GM19099 (cell line): ENCODE data around the gene SCAF1.

ENCODE experiments used
- POLR2A ChIP-seq: IDR thresholded peaks from 3 replicates; pipeline ENCODE4 v1.6.1; 2011; ENCODE audit warnings: low read depth; ENCODE audit not compliant: insufficient read length; ENCODE audit errors: extremely low read depth

The SCAF1 gene

DNA sequence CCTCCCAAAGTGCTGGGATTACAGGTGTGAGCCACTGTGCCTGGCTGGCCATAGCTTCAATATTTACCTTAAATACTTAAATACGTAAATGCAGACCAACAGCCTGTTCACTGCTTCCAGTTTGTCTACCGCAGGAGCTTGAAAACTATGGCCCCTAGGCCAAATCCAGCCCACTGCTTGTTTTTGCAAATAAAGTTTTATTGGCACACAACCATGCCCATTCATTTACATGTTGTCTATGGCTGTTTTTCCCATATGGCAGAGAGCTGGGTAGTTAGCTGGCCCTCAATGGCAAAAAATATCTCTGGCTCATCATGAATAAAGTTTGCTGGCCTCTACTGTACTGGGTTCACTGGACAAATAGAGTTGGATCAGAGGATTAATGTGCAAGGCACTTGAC lies 39.2 kb upstream of the SCAF1 start:
- TF ChIP-seq POLR2A = no peak

DNA sequence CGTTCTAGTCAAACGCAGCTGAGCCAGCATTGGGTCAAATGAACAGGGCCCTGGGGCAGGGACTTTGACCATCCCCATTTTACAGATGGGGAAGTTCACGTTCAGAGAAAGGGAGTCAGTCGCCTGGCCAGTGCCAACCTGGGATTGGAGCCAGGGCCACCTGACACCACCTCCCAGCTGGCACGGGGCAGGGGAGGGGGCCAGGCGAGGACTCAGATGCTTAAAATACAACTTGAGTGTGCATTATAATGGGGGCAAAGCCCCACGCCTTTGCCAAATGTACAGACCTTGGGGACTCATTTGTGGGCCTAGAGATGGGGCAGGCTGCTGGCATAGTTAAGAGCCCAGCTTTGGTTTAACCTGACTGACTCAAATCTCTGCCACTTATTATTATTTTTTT lies 36.4 kb upstream of the SCAF1 start:
- no peak for TF ChIP-seq POLR2A

DNA sequence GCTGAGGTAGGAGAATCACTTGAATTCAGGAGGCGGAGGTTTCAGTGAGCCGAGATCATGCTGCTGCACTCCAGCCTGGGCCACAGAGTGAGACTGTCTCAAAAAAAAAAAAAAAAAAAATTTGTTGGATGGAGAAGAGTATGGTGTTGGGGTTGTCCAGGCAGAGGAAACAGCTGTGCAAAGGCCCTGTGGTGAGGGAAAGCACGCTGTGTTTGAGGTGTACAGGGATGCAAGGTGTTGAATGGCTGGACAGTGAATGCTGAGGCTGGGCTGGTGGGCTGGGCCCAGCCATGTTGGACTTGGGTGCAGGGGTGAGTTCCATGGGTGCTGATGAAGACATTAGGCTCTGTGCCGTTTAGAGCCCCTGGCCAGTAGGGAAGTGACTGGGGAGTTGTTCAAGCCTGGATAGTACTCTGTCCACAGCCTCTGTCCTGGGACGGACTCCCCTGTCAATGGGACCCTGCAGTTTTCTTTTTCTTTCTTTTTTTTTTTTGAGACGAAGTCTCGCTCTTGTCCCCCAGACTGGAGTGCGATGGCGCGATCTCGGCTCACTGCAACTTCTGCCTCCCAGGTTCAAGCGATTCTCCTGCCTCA lies 32.4 kb upstream of the SCAF1 start:
- no peak for TF ChIP-seq POLR2A

DNA sequence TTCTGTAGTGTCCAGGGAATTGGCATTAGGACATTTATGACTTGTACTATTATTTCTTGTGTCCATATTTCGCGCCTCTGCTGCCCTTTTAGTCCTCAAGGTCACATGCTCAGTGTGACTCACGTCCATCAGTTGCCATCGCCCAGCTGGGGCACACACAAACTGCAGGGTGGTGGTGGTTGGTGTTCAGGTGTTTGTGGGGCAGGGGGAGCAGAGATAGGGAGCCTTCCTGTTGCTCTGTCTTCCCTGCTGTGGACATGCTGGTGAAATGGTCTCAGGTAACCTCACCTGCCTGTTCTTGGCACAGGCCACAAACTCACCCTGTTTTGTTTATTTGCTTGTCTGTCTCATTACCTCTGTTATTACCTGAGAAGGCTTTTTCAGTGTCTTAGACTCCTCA lies 28.6 kb upstream of the SCAF1 start:
- no peak for TF ChIP-seq POLR2A

DNA sequence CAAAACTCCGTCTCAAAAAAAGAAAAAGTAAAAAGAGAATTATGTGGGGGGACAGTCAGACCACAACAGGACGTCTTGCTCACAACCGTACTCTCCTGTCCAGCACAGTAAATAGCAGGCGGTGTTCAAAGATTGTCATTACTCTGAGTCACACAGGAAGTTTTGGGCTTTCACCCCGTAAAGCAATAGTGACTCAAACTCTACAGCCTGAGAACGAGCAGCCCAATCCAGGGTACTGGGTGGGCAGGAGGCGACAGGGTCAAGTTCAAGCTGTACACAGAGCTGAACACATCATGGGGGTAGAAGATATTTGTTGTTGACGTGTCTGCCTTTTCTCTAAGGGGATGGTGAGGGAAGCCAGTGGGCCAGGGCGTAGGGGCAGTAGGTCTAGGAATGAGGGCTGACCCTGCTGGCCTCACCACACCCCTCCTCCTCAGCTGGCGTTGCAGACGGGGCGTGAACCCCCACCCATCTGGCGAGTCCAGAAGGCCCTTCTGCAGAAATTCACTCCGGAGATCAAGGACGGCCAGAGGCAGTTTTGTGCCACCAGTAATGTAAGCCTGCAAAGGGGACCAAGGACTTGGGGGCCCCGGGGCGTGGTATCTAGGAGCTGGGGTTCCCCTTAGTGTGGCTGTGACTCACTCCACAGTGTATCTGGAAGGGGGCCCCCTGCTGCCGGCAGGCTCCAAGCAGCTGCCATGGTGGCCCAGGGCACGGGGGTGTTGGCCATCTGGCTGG lies 27.7 kb upstream of the SCAF1 start:
- TF ChIP-seq POLR2A = no peak

DNA sequence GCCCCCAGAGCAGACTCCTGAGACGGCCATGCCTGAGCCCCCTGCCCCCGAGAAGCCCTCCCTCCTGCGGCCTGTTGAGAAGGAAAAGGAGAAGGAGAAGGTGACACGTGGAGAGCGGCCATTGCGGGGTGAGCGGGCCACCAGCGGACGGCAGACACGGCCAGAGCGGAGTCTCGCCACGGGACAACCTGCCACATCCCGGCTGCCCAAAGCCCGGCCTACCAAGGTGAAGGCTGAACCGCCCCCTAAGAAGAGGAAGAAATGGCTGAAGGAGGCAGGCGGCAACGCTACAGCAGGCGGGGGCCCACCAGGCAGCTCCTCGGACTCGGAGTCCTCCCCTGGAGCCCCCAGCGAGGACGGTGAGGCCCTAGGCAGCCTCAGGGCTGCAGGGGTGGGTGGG lies 26.1 kb upstream of the SCAF1 start:
- TF ChIP-seq POLR2A = no peak

DNA sequence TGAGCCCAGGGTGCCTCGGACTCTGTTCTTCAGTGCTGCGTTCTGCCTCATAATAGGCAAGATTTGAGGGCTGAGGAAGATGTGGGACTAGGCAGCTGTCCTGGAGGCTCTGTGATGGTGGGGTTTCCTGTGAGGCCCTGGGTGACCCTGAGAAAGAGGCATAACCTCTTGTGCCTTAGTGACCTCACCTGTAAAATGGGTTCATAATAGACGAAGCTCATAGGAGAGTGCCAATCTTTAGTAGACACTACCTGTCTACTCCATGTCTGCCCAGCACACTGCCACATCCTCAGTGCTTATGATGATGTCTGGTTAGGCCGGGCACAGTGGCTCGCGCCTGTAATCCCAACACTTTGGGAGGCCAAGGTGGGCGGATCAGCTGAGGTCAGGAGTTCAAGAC lies 25.5 kb upstream of the SCAF1 start:
- TF ChIP-seq POLR2A = no peak

DNA sequence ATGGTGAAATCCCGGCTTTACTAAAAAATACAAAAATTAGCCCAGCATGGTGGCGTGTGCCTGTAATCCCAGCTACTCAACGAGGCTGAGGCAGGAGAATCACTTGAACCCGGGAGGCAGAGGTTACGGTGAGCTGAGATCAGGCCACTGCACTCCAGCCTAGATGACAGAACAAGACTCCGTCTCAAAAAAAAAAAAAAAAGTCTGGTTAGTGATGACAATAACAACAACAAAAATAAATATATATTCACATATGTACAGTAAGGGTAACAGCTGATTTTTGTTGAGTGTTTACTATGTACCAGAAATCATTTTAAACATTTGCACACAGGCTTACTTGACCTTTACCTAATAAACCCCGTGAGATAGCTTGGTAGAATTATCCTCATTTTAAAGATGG lies 25.1 kb upstream of the SCAF1 start:
- no peak for TF ChIP-seq POLR2A

DNA sequence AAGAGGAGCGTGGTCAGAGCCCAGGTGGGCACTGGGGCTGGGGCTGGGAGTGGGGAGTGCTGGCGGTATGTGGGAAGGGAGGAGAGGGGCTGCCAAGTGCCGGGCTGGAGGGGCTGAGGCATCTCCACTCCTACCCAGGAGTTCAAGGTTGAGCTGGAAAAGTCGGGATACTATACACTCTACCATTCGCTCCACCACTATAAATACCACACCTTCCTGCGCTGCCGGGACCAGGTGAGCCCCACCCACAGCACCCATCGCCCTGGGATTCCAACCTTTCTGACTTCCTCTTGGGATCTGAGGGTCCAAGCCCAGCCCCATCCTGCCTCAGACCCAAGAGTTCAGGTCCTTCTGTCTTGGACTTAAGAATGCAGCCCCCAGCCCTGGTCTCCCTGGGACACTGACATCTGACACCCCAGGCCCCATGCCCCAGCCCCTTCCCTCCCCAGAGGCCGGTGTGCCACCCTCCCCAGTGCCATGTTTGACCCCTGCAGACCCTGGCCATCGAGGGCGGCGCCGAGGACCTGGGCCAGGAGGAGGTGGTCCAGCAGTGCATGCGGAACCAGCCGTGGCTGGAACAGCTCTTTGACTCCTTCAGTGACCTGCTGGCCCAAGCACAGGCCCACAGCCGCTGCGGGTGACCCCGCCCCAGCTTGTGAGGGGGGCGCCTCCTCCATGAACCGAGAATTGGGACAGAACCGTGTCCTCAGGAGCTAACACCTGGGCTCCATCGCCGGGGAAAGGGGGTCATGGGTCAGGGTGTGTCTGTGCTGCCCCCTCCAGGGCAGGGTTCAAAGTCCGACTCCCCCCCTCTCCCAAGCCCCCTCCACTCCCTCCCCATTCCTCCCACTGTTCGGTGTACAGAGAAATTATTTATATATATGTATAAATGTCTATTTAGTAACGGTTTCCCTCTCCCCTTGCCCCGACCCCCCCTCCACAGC lies 16.8 kb upstream of the SCAF1 start:
- TF ChIP-seq POLR2A = no peak

DNA sequence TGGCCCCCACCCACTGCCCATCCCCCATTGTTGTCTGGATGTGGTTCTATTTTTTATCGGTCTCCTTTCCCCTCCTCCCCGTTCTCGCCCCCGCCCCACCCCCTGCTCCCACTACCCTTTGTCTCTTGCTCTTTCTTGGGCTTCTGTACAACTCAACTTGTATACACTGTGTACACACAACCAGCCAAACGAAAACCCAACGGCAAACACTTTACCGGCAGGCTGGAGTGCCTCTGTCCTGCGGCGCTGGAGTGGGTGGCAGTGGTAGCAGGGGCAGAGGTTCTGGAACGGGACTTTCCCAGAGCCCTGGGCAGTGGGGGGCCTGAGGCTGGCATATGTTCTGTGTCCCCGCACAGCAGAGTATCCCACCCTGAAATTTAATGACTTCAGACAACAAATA lies 15.8 kb upstream of the SCAF1 start:
- no peak for TF ChIP-seq POLR2A

DNA sequence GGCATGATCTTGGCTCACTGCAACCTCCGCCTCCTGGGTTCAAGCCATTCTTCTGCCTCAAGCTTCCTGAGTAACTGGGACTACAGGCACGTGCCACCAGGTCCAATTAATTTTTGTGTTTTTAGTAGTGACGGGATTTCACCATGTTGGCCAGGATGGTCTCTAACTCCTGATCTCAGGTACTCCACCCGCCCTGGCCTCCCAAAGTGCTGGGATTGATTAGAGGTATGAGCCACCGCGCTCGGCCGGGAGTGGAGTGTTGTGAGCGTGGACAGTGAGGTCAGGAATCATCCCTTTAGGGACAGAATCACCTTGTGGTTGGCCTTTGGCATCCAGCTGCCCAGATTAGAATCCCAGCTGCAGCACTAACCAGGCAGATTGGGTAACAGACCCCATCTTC lies 12.3 kb upstream of the SCAF1 start:
- no peak for TF ChIP-seq POLR2A

DNA sequence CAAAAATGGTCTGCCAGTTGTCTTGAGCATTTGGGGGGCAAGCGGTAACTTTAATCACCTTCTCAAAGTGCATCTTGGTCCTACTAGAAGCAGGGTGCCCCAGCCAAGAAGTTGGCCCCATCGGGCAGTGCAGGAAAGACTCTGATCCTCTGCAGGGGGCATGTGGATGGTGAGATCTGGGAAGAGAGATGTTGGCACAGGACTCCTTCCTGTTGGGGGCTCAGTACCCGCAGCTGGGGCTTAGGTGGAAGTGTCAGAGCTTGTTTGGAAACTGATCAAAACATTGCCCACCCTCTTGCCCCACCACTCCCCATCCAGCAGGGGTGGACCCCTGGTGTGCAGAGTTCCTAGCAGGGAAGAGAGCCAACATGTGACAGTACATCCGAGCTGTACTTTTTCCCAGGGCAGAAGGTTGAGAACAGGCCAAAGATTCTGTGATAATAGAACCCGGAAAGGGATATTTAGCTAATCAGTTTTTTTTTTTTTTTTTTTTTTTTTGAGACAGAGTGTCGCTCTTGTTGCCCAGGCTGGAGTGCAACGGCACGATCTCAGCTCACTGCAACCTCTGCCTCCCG lies 10.9 kb upstream of the SCAF1 start:
- TF ChIP-seq POLR2A = no peak

DNA sequence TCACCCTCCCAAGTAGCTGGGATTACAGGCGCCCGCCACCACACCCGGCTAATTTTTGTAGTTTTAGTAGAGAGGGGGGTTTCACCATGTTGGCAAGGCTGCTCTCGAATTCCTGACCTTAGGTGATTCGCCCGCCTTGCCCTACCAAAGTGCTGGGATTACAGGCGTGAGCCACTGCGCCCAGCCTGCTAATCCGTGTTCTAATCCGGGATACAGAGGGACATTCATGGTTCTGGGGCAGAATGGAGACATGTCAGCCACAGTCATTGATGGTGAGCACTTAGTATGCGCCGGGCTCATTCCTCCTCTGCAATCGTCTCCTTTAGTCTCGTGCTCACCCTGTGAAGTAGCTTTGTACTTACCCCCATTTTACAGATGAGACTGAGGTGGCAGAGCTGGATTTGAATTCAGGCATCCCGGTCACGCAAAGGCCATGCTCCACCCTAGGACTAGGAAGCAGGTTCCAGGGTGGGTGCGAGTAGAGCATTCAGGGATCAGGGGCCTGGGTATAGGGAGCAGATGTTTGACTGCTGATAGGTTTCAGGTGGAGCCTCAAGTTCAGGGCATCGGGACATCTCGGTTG lies 10.3 kb upstream of the SCAF1 start:
- TF ChIP-seq POLR2A = no peak

DNA sequence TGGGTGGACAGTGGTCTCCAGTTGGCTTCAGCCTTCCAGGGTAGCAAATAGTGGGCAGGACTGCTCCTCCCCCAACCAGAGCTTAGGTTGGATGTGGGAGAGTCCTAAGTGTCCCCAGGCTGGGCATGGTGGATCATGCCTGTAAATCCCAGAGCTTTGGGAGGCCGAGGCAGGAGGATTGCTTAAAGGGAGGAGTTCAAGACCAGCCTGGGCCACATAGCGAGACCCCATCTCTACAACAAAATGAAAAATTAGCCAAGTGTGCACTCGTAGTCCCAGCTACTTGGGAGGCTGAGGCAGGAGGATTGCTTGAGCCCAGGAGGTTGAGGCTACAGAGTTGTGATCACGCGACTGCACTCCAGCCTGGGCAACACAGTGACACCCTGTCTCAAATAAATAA lies 9.4 kb upstream of the SCAF1 start:
- TF ChIP-seq POLR2A = no peak

DNA sequence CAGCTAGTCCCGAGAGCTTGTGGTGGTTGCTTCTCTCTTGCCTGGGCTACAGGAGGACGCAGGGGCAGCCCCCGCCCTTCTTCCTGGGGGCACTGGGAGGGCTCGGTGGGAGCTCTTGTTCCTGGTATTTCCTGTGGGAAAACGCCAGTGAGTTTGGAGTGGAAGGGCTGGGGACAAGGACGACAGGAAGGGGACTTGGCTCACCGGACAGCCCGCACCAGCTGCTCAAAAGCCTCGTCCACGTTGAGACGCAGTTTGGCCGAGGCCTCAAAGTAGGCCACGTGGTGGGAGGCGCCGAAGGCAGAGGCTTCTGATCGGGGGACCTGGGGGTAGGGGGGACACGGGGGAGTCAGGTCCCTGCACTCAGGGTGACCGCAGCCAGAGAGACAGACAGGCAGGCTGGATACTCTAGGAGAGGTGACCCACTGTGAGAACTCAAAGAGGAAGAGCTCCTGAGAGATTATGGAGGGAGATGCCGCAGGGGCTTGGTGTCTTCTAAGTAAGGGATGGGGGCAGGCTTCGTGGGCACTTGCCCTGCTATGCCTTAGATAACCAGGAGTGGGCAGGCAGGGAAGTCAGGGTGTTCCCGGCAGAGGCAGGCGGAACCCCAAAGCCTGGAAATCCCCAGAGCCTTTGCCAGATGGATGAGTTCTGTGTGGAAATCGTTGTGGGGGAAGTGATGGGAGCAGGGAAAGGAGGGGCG lies 6.3 kb upstream of the SCAF1 start:
- no peak for TF ChIP-seq POLR2A

DNA sequence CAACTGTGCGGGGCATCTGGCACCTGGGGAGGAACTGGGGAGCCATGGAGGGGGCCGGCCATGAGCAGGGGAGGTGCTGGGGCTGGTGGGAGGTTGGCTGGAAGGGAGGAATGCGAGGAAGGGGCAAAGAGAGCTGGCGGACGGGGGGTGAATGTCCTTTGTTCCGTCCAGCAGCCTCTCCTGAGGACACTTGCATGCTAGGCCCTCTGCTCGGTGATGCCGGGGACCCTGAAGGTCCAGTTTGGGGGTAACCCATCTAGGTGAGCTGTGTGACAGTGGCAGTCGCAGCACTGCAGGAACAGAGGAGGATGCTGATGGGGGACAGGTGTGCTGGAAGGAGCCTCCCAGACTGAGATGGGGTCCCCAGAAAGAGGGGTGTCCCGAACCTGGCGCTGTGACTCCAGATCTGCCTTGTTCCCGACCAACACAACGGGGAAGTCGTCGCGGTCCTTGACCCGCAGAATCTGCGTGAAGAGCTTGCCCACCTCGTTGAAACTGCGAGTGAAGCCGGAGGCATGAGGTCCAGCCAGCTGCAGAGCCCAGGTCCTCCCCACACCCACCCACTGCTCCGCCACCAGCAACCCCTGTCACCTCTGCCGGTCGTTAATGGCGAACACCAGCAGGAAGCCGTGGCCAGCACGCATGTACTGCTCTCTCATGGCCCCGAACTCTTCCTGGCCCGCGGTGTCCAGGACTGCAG lies 5.6 kb upstream of the SCAF1 start:
- TF ChIP-seq POLR2A = no peak
